ENCODE results near the gene RAP1GAP2.
"Not testable (repeated sequence)": the region's sequence is repeated elsewhere in the genome, so short reads cannot be mapped to it uniquely, and the experiment has no call there.

Gene RAP1GAP2

DNA sequence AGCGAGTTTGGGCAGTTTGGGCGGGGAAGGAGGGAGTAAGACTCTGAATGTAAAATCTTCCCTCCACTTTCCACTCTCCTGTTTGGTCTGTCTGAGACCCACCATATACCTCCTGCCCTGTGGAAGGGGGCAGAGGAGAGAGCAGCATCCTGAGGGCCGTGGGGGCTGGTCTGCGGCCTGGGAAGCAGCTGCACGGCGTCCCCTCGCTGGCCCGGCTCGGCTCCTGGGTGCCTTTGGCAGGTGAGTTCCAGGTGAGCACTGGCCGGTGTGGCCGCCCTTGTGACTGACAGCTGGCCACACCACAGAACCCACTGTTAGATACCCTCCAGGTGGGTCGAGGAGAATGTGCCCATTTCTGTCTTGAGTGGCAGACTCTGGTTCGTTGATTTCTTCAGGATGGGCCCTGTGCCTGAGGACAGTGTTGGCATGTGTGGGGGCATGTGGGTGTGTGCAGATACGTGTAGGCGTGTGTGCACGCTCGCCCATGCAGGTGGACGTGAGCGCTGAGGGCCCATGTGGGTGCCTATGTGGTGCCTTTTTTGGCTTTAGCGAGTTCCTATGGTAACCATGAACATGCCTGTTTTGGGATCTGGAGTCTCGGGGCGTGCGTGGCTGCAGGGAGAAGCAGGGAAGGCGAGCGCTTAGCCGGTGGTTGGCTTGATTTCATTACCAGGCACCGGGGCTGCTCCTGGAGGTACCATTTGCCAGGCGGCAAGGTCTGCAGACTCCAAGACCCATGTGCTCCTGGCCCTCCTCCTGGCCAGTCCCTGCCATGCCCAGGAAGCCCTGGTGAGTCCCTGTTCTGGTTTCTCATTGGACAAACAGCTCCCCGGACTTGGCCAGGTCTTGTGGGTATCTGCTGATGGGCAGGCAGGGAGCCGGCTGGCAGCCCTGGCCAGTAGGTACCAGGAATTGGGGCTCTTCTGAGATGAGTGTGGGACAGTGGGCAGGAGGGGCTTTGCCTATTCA lies 12.4 kb downstream of the RAP1GAP2 start:
- H3K27ac ChIP-seq: no peak overlapping the region
- H3K4me3 ChIP-seq: no peak overlapping the region

GRCh38 chr17:2809337-2809736 lies 13.1 kb downstream of the RAP1GAP2 start:
- Histone ChIP-seq H3K27ac (no peak overlapping the region), H3K4me3 (no peak overlapping the region)

- H3K27ac ChIP-seq: peak overlapping the region in 2 of 21 experiments; percentile 51
- peak overlapping the region in 2 of 7 experiments; percentile 1 to 11 for H3K4me3 ChIP-seq
These were observed 17.8 kb downstream of the RAP1GAP2 start for GRCh38 chr17:2814049-2814448.

DNA sequence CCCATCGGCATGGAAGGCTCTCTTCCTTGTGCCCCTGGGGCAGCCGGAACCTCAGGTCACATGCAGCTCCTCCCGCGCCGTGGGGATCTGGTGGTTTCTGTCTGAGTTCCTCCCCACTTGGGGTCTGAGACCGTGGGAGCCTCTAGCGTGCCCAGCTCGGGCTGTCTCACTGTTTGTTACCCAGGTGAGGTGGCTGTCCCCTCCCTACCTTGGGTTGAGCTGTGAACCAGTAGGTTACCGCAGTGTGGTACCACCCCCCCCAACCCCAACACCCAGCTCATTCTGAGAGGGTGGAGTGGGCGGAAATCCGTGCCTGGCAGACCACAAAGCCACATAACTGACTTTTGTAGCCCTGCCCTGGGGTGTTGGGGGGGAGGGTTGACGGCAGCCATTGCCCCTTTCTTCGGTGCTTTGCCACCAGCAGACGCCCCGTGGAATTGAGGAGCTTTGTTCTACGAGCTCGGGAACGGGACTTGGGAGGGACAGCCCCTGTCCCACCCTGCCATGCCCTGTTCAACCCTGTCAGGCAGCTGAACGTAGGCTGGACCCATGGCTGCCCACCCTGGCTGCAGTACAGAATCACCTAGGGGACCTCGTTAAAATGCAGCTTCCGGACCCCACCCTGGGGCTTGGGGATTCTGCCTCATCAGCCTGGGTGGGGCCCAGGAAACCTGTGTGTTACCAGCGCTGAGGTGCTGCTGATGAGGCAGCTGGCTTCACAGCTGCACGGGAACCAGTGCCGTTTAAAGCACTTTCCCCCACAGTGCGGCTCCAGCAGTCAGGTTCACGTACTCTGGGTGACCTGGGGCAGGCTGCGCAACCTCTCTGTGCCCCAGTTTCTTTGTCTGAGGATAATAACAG lies 18.5 kb downstream of the RAP1GAP2 start:
- peak overlapping the region in 2 of 7 experiments; percentile 1 to 11 for H3K4me3 ChIP-seq
- peak overlapping the region in 3 of 21 experiments; percentile 4 to 69 (median 56) for H3K27ac ChIP-seq

- Histone ChIP-seq H3K27ac (no peak overlapping the region), H3K4me3 (no peak overlapping the region)
These were observed 19.5 kb downstream of the RAP1GAP2 start for GRCh38 chr17:2815781-2816185.

DNA sequence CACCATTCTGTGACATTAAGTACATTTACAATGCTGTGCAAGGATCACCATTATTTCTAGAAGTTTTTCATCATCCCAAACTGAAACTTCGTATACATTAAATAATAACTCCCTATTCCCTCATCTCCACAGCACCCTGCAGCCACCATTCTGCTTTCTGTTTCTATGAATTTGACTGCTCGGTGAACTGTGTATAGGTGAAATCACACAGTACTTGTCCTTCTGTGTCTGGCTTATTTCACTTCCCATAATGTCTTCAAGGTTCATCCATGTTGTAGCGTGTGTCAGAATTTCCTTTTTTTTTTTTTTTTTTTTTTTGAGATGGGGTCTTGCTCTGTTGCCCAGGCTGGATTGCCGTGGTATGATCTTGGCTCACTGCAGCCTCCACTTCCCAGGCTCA lies 20.4 kb downstream of the RAP1GAP2 start:
- Histone ChIP-seq H3K4me3 (no peak overlapping the region), H3K27ac (no peak overlapping the region)

DNA sequence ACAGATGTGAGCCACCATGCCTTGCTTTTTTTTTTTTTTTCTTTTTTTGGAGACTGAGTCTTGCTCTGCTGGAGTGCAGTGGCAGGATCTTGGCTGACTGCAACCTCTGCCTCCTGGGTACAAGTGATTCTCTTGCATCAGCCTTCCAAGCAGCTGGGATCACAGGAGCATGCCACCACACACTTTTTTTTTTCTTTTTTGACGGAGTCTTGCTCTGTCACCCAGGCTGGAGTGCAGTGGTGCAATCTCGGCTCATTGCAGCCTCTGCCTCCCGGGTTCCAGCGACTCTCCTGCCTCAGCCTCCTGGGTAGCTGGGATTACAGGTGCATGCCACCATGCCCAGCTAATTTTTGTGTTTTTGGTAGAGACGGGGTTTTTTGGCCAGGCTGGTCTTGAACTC lies 23.1 kb downstream of the RAP1GAP2 start:
- not testable (repeated sequence) for H3K27ac ChIP-seq, H3K4me3 ChIP-seq

- Histone ChIP-seq H3K4me3 (no peak overlapping the region), H3K27ac (no peak overlapping the region)
These were observed 23.8 kb downstream of the RAP1GAP2 start for GRCh38 chr17:2819921-2820501.

GRCh38 chr17:2821868-2822267 lies 25.6 kb downstream of the RAP1GAP2 start:
- Histone ChIP-seq H3K27ac (no peak overlapping the region), H3K4me3 (no peak overlapping the region)

DNA sequence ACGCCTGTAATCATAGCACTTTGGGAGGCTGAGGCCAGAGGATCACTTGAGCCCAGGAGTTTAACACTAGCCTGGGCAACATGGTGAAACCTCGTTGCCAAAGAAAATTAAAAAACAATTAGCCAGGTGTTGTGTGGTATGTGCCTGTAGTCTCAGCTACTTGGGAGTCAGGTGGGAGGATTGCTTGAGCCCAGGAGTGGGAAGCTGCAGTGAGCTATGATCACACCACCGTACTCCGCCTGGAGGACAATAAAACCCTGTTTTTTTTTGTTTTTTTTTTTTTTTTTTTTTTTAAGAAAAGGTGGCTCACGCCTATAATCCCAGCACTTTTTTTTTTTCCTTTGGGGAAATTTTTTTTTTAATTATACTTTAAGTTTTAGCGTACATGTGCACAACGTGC lies 26.1 kb downstream of the RAP1GAP2 start:
- H3K4me3 ChIP-seq: no peak overlapping the region
- H3K27ac ChIP-seq: no peak overlapping the region

DNA sequence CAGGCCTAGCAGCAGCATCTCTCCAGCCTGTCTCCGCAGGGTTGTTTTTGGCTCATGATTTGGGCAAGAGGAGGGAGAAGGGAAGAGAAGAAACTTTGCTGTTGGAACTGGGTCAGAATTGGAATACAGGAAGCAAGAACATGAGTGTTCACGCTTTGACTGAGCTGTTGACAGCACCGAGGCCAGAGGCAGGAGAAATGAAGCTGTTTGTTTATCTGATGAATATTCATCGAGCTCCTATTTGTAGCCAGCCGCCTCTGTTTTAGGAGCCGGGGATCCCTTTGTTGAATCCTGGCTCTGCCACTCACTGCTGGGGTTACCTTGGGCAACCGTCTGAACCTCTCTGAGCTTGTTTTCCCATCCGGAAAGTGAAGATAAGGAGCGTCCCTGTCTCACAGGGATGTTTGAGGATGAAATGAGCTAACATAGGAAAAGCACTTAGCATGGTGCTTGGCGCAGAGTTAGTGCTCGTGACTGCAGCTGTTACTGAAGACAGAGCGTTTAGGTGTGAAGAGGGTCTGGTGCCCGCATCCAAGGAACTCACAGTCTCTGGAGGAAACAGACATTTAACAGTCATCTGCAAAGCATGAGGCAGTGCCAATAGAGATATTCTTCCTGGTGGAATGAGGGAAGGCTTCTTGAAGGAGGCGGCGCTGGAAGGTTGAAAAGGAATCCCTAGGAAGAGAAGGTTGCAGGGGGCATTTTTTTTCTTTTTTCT lies 29.2 kb downstream of the RAP1GAP2 start:
- no peak overlapping the region for H3K27ac ChIP-seq
- no peak overlapping the region for H3K4me3 ChIP-seq

DNA sequence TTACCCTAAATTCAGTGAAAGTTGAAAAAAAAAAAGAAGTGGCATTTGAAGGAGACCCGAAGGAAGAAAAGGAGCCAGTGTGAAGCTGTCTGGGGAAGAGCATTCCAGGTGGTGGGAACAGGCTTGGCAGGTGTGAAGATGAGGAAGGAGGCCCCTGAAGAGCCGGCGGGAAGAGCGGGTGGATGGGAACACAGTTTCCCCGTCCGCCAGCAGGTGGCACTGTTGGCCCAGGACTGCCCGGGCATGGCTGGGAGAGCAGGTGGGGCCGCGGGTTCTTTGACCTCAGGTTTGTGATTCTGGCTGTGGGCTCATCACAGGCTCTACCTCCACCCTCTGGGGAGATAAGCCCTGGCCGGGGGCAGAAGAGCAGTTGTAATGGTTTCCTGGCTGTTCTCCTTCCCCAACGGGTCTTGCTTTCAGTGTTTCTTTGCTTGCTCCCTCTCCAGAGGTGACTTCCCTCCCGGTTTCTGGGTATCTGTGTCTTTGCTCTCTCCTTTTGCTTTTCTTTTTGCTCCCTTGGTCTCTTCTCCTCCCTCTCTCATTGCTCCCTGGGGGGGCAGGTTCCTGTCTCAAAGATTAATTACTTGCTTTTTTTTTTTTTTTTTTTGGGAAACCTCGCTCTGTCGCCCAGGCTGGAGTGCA lies 32.3 kb downstream of the RAP1GAP2 start:
- Histone ChIP-seq H3K4me3 (no peak overlapping the region), H3K27ac (no peak overlapping the region)

DNA sequence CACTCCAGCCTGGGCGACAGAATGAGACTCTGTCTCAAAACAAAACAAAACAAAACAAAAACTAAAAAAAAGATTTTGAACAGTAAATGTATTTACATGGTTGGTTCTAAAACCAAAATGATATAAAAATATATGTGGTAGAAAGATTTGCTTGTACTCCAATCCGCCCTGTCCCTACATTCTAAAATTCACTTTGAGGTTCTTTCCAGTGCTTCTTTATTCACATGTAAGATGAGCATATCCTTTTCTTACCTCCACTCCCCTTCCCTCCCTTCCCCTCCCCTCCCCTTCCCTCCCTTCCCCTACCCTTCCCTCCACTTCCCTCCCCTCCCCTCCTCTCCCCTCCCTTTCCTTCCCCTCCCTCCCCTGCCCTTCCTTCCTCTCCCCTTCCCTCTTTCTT lies 34.4 kb downstream of the RAP1GAP2 start:
- H3K27ac ChIP-seq: no peak overlapping the region
- H3K4me3 ChIP-seq: no peak overlapping the region

DNA sequence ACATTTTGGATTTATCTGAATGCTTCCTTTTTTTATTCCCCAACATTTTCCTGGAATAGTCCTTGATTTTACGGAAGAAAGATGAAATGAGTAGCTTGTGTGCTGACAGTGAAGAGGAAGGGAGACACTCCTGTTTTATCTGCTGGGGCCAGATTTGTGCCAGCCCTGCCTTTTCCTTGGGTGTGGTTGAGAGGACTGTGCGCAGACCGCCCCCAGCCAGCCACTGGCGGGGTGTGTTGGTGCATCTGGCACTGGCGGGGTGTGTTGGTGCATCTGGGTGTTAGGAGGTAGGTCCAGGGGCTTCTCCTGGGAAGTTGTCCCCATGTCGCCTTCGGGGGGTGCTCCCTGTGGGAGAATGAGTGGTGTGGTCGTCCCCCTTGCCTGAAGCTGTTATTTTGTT lies 39.5 kb downstream of the RAP1GAP2 start:
- H3K27ac ChIP-seq: no peak overlapping the region

GRCh38 chr17:2837147-2837561 lies 40.9 kb downstream of the RAP1GAP2 start:
- H3K27ac ChIP-seq: no peak overlapping the region

More for the DNA sequence above, 39.5 kb downstream of the RAP1GAP2 start:
- H3K4me3 ChIP-seq: no peak overlapping the region

DNA sequence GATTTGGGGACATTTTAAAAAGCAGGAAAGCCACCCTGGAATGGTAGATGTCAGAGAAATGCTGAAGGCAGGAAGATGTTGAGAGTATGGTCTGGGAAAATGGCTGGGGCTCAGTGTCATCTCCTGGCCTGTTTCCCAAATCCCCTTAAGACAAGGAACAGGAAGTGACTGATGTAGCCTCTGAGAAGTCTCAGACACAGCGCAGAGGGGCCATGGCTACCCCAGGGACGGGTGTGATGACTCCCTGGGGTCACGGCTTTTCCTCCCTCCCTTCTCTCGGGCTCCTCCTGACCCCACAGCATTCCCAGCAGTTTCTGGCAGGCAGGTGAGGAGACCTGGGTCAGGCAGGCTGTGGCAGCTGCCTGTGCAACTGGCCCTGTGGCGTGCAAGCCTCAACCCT lies 45.4 kb downstream of the RAP1GAP2 start:
- Histone ChIP-seq H3K27ac (no peak overlapping the region), H3K4me3 (no peak overlapping the region)

More at GRCh38 chr17:2837147-2837561, 40.9 kb downstream of the RAP1GAP2 start:
- no peak overlapping the region for H3K4me3 ChIP-seq

- Histone ChIP-seq H3K4me3 (no peak overlapping the region), H3K27ac (no peak overlapping the region)
These were observed 46.2 kb downstream of the RAP1GAP2 start for GRCh38 chr17:2842464-2842863.

GRCh38 chr17:2844416-2844815 lies 48.2 kb downstream of the RAP1GAP2 start:
- Histone ChIP-seq H3K27ac (no peak overlapping the region), H3K4me3 (no peak overlapping the region)

Data from skin epidermis (tissue), 12 donors.